NCI-H460 (cell line): Measurements from ENCODE around the gene DPH3. TPM values are rescaled to one million over a fixed set of nuclear protein-coding genes. Genes with fewer than 3 reads are reported as not detected.
A peak's percentile ranks its signal among the peaks of the same experiment; 100 is the strongest.
"Not testable (repeated sequence)": the region's sequence is repeated elsewhere in the genome, so short reads cannot be mapped to it uniquely, and the experiment has no call there.

Source experiments
- DNase-seq: peaks from one replicate; pipeline ENCODE4 v3.0.0-alpha.2; 2016; ENCODE audit warnings: low read depth; ENCODE audit errors: extremely low read depth
- polyA plus RNA-seq: library from polyadenylated mRNA; depleted of rRNA; stranded (reverse); fragments of >200 nt; gene quantifications from 2 replicates; pipeline ENCODE4 v1.2.3, GENCODE V29; 2014; cell fraction: nucleus; rRNA removed
- total RNA-seq: library from RNA; depleted of rRNA; stranded (reverse); fragments of >200 nt; shearing (Covaris generic); gene quantifications from 2 replicates; pipeline ENCODE4 v1.2.3, GENCODE V29; 2014; rRNA removed

Gene DPH3
- 10.5 and 11.6 TPM in 2 replicates for total RNA-seq
- polyA plus RNA-seq = 2.0 and 7.8 TPM in 2 replicates

- peak; percentile 98 for DNase-seq
Measured at GRCh38 chr3:16264708-16265454, at the start of gene DPH3, which contains the start of gene OXNAD1. Gene DPH3 (minus strand): TSS chr3:16264943. CDS start chr3:16264876, 67 bp downstream. Gene OXNAD1 (plus strand): TSS chr3:16265212. CDS start chr3:16270953, 5,741 bp downstream.

- DNase-seq = no peak
Measured at GRCh38 chr3:16313886-16314645, 49.3 kb upstream of the DPH3 start.

GRCh38 chr3:16311960-16312451 lies 47.3 kb upstream of the DPH3 start:
- DNase-seq = no peak

GRCh38 chr3:16310486-16310885 lies 45.7 kb upstream of the DPH3 start:
- not testable (repeated sequence) for DNase-seq

GRCh38 chr3:16309558-16309957 lies 44.8 kb upstream of the DPH3 start:
- DNase-seq = no peak

- no peak for DNase-seq
Measured at GRCh38 chr3:16308727-16309126, 44.0 kb upstream of the DPH3 start.

- DNase-seq = no peak
Measured at GRCh38 chr3:16307832-16308531, 43.2 kb upstream of the DPH3 start.

- DNase-seq = no peak
Measured at GRCh38 chr3:16305111-16305541, 40.4 kb upstream of the DPH3 start.

GRCh38 chr3:16304061-16305010 lies 39.6 kb upstream of the DPH3 start:
- DNase-seq = no peak

- no peak for DNase-seq
Measured at GRCh38 chr3:16303037-16303575, 38.4 kb upstream of the DPH3 start.

GRCh38 chr3:16302082-16302631 lies 37.4 kb upstream of the DPH3 start:
- no peak for DNase-seq

GRCh38 chr3:16301507-16301906 lies 36.8 kb upstream of the DPH3 start:
- no peak for DNase-seq

- no peak for DNase-seq
Measured at GRCh38 chr3:16300881-16301359, 36.2 kb upstream of the DPH3 start.

GRCh38 chr3:16300307-16300706 lies 35.6 kb upstream of the DPH3 start:
- DNase-seq = no peak

GRCh38 chr3:16299746-16300145 lies 35.0 kb upstream of the DPH3 start:
- no peak for DNase-seq

- DNase-seq = no peak
Measured at GRCh38 chr3:16298891-16299290, 34.1 kb upstream of the DPH3 start.

GRCh38 chr3:16297997-16298885 lies 33.5 kb upstream of the DPH3 start:
- no peak for DNase-seq

- DNase-seq = no peak
Measured at GRCh38 chr3:16295298-16295890, 30.7 kb upstream of the DPH3 start.
